ENCODE results near the gene RBM20.
A peak's percentile ranks its signal among the peaks of the same experiment; 100 is the strongest.
"Not testable (repeated sequence)": the region's sequence is repeated elsewhere in the genome, so short reads cannot be mapped to it uniquely, and the experiment has no call there.

RBM20 gene

GRCh38 chr10:110664483-110665420, 20.6 kb downstream of the RBM20 start:
- Histone ChIP-seq H3K36me3 (ENCODE audit: control insufficient read depth, insufficient read depth, low read length) (no peaks in the 10 kb centered on the region), H3K18ac (ENCODE audit: low read length) (no peak overlapping the region), H2AK5ac (ENCODE audit: low read length) (no peak overlapping the region), H3K4me1 (ENCODE audit: control insufficient read depth, low read depth, low read length) (peaks cover 3% of the 10 kb centered on the region), H2BK120ac (ENCODE audit: low read depth, low read length) (no peak overlapping the region), H3K27me3 (ENCODE audit: insufficient read depth, low read length, poor library complexity) (no peaks in the 10 kb centered on the region), H3K9ac (ENCODE audit: low read length) (no peak overlapping the region), H3K56ac (ENCODE audit: low read length) (no peak overlapping the region), H3K79me2 (ENCODE audit: control insufficient read depth, insufficient read depth, low read length) (no peaks in the 10 kb centered on the region), H3K4me3 (ENCODE audit: low read length) (no peak overlapping the region), H3K4ac (ENCODE audit: low read depth, low read length) (no peak overlapping the region), H3K4me2 (ENCODE audit: low read length) (no peak overlapping the region), H4K8ac (ENCODE audit: low read depth, low read length) (no peak overlapping the region), H4K5ac (ENCODE audit: low read length) (no peak overlapping the region), H3K27ac (ENCODE audit: low read depth, low read length) (no peak overlapping the region), H2BK5ac (ENCODE audit: low read length) (no peak overlapping the region), H3K79me1 (ENCODE audit: low read length) (no peaks in the 10 kb centered on the region), H3K23ac (ENCODE audit: low read length) (no peak overlapping the region), H2BK15ac (replicated peaks; ENCODE audit: low read depth) (no peak overlapping the region)
- peak; percentile 76 for DNase-seq
- WGBS (ENCODE audit: extremely low coverage, insufficient coverage, low lambda C conversion rate): no CpG with 5 or more reads among the region's 10 CpGs

GRCh38 chr10:110666259-110666658, 22.1 kb downstream of the RBM20 start:
- not testable (repeated sequence) for H3K27me3 ChIP-seq (ENCODE audit: insufficient read depth, low read length, poor library complexity); H3K4me3 ChIP-seq (ENCODE audit: low read length); H3K79me2 ChIP-seq (ENCODE audit: control insufficient read depth, insufficient read depth, low read length); H2BK120ac ChIP-seq (ENCODE audit: low read depth, low read length); H2AK5ac ChIP-seq (ENCODE audit: low read length); H3K23ac ChIP-seq (ENCODE audit: low read length); H3K4me1 ChIP-seq (ENCODE audit: control insufficient read depth, low read depth, low read length); H3K56ac ChIP-seq (ENCODE audit: low read length); H2BK5ac ChIP-seq (ENCODE audit: low read length); H3K18ac ChIP-seq (ENCODE audit: low read length); H3K36me3 ChIP-seq (ENCODE audit: control insufficient read depth, insufficient read depth, low read length); H3K79me1 ChIP-seq (ENCODE audit: low read length); H3K4me2 ChIP-seq (ENCODE audit: low read length); H4K8ac ChIP-seq (ENCODE audit: low read depth, low read length); DNase-seq; H2BK15ac ChIP-seq (replicated peaks; ENCODE audit: low read depth); H3K27ac ChIP-seq (ENCODE audit: low read depth, low read length); H4K5ac ChIP-seq (ENCODE audit: low read length); H3K9ac ChIP-seq (ENCODE audit: low read length)
- H3K4ac ChIP-seq (ENCODE audit: low read depth, low read length): peak overlapping the region; percentile 45
- no CpG with 5 or more reads among the region's 2 CpGs for WGBS (ENCODE audit: extremely low coverage, insufficient coverage, low lambda C conversion rate)

GRCh38 chr10:110666673-110667072, 22.5 kb downstream of the RBM20 start:
- H3K79me2 ChIP-seq (ENCODE audit: control insufficient read depth, insufficient read depth, low read length): no peaks in the 10 kb centered on the region
- no peak overlapping the region for H3K23ac ChIP-seq (ENCODE audit: low read length)
- H2BK5ac ChIP-seq (ENCODE audit: low read length): no peak overlapping the region
- no peak overlapping the region for H3K4me2 ChIP-seq (ENCODE audit: low read length)
- no peak overlapping the region for H3K4ac ChIP-seq (ENCODE audit: low read depth, low read length)
- no peak overlapping the region for H3K56ac ChIP-seq (ENCODE audit: low read length)
- H4K8ac ChIP-seq (ENCODE audit: low read depth, low read length): no peak overlapping the region
- H3K9ac ChIP-seq (ENCODE audit: low read length): no peak overlapping the region
- no peaks in the 10 kb centered on the region for H3K79me1 ChIP-seq (ENCODE audit: low read length)
- no peaks in the 10 kb centered on the region for H3K36me3 ChIP-seq (ENCODE audit: control insufficient read depth, insufficient read depth, low read length)
- no CpG with 5 or more reads among the region's 3 CpGs for WGBS (ENCODE audit: extremely low coverage, insufficient coverage, low lambda C conversion rate)
- no peak overlapping the region for H3K27ac ChIP-seq (ENCODE audit: low read depth, low read length)
- H4K5ac ChIP-seq (ENCODE audit: low read length): no peak overlapping the region
- no peak overlapping the region for H3K4me3 ChIP-seq (ENCODE audit: low read length)
- H3K18ac ChIP-seq (ENCODE audit: low read length): no peak overlapping the region
- no peak overlapping the region for H2BK15ac ChIP-seq (replicated peaks; ENCODE audit: low read depth)
- H3K4me1 ChIP-seq (ENCODE audit: control insufficient read depth, low read depth, low read length): peaks cover 3% of the 10 kb centered on the region
- H3K27me3 ChIP-seq (ENCODE audit: insufficient read depth, low read length, poor library complexity): no peaks in the 10 kb centered on the region
- DNase-seq: no peak
- H2BK120ac ChIP-seq (ENCODE audit: low read depth, low read length): no peak overlapping the region
- no peak overlapping the region for H2AK5ac ChIP-seq (ENCODE audit: low read length)

- Histone ChIP-seq H2AK5ac (ENCODE audit: low read length) (no peak overlapping the region), H3K79me2 (ENCODE audit: control insufficient read depth, insufficient read depth, low read length) (no peaks in the 10 kb centered on the region), H2BK120ac (ENCODE audit: low read depth, low read length) (no peak overlapping the region), H2BK15ac (replicated peaks; ENCODE audit: low read depth) (no peak overlapping the region), H3K27ac (ENCODE audit: low read depth, low read length) (no peak overlapping the region), H3K56ac (ENCODE audit: low read length) (no peak overlapping the region), H3K18ac (ENCODE audit: low read length) (no peak overlapping the region), H3K27me3 (ENCODE audit: insufficient read depth, low read length, poor library complexity) (peaks cover 2% of the 10 kb centered on the region), H3K4me1 (ENCODE audit: control insufficient read depth, low read depth, low read length) (peaks cover 3% of the 10 kb centered on the region), H3K79me1 (ENCODE audit: low read length) (no peaks in the 10 kb centered on the region), H4K5ac (ENCODE audit: low read length) (no peak overlapping the region), H4K8ac (ENCODE audit: low read depth, low read length) (no peak overlapping the region), H3K4me2 (ENCODE audit: low read length) (no peak overlapping the region), H3K4me3 (ENCODE audit: low read length) (no peak overlapping the region), H3K23ac (ENCODE audit: low read length) (no peak overlapping the region), H3K9ac (ENCODE audit: low read length) (no peak overlapping the region), H3K4ac (ENCODE audit: low read depth, low read length) (no peak overlapping the region), H3K36me3 (ENCODE audit: control insufficient read depth, insufficient read depth, low read length) (no peaks in the 10 kb centered on the region), H2BK5ac (ENCODE audit: low read length) (no peak overlapping the region)
- DNase-seq: peak; percentile 88
- no CpG with 5 or more reads among the region's 9 CpGs for WGBS (ENCODE audit: extremely low coverage, insufficient coverage, low lambda C conversion rate)
These were observed 23.6 kb downstream of the RBM20 start for GRCh38 chr10:110667620-110668343.

GRCh38 chr10:110668443-110668842, 24.3 kb downstream of the RBM20 start:
- H3K9ac ChIP-seq (ENCODE audit: low read length): no peak overlapping the region
- no peak overlapping the region for H2BK120ac ChIP-seq (ENCODE audit: low read depth, low read length)
- H3K18ac ChIP-seq (ENCODE audit: low read length): peak overlapping the region; percentile 60
- no peak overlapping the region for H3K4ac ChIP-seq (ENCODE audit: low read depth, low read length)
- H3K23ac ChIP-seq (ENCODE audit: low read length): no peak overlapping the region
- H3K27ac ChIP-seq (ENCODE audit: low read depth, low read length): no peak overlapping the region
- no peak overlapping the region for H2BK5ac ChIP-seq (ENCODE audit: low read length)
- no peaks in the 10 kb centered on the region for H3K79me1 ChIP-seq (ENCODE audit: low read length)
- no peak for DNase-seq
- no peak overlapping the region for H3K56ac ChIP-seq (ENCODE audit: low read length)
- H4K5ac ChIP-seq (ENCODE audit: low read length): no peak overlapping the region
- no peaks in the 10 kb centered on the region for H3K36me3 ChIP-seq (ENCODE audit: control insufficient read depth, insufficient read depth, low read length)
- no CpG with 5 or more reads among the region's 5 CpGs for WGBS (ENCODE audit: extremely low coverage, insufficient coverage, low lambda C conversion rate)
- H3K4me1 ChIP-seq (ENCODE audit: control insufficient read depth, low read depth, low read length): peaks cover 3% of the 10 kb centered on the region
- peaks cover 2% of the 10 kb centered on the region for H3K27me3 ChIP-seq (ENCODE audit: insufficient read depth, low read length, poor library complexity)
- no peak overlapping the region for H3K4me3 ChIP-seq (ENCODE audit: low read length)
- H3K4me2 ChIP-seq (ENCODE audit: low read length): no peak overlapping the region
- no peak overlapping the region for H4K8ac ChIP-seq (ENCODE audit: low read depth, low read length)
- no peaks in the 10 kb centered on the region for H3K79me2 ChIP-seq (ENCODE audit: control insufficient read depth, insufficient read depth, low read length)
- H2BK15ac ChIP-seq (replicated peaks; ENCODE audit: low read depth): no peak overlapping the region
- H2AK5ac ChIP-seq (ENCODE audit: low read length): no peak overlapping the region
